ENCODE results near the gene LGR4.

The LGR4 gene

DNA sequence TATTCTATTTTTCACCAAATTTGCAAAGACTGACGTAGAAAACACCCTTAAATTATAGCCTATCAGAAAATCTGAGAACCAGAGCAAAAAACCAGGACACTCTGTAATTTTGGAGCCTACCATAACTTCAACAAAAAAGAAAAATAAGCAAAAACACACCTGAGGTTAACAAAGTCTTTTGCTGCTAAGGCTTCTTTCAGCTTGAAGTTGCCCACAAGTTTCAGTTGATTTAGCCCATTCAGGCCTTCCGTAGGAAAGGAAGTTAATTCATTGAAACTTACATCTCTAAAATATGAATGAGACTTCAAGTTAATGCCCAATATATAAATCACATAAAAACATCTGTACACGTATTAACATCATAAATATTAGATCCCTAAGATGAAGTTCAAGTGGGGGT, 99.2 kb downstream of the LGR4 start:
- no peak for DNase-seq

DNA sequence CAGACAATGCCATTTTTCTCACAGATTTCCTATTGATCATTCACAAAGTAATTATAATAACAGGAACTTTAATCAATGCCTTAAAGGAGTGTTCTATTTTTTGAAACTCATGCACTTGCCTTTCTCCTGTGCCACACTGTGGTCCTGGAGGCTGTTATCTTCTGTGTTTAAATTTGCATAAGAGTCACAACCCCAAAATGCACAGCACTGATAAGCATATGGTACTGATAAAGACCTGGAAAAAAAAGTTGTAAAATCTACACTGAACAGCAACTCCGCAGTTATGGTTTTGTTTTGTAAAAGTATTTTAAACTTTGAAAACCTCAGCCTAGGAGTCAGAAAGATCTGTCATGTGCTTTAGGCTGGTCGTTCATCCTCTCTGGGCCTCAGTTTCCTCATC, 100.4 kb downstream of the LGR4 start:
- no peak for DNase-seq

DNA sequence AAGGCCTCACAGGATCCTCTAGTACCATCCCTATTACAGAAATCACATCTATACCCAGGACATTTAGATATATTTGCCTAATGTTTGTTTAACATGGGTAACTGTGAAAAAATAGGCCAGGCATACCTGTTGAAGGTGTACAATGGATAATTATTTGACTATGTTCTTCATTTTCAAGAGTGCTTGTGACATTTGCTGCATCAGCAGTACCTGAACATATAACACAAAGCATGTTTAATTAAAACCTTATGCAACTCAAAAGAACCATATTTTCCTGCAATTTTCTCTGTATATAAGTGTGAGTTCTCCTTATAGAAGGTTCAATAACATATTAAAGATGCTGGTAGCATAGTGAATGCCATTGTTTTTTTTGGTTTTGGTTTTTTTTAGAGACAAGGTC, 101.1 kb downstream of the LGR4 start:
- DNase-seq: no peak

DNA sequence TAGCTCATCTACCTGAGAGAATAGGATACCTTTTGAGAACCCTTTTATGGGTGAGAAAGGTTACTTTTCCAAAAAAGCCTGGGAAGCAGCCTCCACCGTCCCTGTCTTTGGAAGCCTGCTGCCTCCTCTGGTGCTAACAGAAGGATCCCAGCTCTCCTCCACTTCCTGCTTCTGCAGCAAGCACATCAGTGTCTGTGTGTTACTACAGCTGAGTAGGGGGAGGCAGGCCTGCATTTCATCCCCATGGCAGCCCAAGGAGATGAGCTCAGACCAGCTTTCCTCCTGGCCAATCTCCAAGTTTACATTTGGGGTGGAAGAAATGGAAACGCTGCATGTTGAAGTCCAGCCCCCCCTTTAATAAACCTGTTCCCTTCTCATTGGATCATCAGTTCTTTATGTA, 102.2 kb downstream of the LGR4 start:
- DNase-seq: no peak

DNA sequence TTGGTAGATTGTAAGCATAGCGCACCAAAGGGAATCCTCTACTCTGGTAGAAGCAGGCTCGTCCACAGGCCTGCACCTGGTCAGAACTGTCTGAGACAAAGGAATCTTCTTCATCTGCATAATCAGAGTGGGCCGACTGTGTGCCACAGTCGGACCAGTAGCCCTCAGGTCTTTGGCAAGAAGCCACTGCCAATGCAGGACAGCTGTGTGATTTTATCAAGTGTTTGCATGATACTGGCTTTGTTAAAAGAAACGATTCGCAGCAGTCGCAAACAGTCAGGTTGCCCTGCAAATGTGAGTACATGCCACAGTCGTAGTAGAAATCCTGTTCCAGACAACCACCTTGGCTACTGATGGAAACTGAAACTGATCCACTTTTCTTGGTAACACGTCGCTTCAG, 104.7 kb downstream of the LGR4 start:
- no peak for DNase-seq

DNA sequence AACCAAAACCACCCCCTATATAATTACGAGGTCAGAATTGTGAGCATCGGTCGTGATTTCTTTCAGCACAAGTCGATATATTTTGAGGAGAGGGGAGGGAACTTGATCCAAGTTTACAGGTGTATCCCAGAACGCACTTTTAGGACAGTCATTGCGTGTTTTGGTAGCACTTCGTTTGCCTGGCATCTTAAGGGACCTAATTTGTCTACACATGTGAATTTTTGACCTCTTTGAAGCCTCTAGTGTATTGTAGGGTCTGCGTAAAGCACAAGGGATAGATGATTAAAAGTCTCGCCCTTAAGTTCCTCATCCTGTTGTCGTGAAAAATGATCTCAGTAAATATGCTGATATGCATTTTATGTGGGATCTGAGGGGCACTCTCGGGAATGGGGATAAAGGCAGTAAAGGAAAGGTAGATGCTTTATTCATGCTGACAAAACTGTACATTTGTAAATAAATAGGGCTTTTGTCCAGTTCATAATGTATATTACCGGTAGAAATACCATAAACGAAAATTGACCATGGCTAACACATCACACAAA, 108.9 kb downstream of the LGR4 start:
- DNase-seq: no peak

DNA sequence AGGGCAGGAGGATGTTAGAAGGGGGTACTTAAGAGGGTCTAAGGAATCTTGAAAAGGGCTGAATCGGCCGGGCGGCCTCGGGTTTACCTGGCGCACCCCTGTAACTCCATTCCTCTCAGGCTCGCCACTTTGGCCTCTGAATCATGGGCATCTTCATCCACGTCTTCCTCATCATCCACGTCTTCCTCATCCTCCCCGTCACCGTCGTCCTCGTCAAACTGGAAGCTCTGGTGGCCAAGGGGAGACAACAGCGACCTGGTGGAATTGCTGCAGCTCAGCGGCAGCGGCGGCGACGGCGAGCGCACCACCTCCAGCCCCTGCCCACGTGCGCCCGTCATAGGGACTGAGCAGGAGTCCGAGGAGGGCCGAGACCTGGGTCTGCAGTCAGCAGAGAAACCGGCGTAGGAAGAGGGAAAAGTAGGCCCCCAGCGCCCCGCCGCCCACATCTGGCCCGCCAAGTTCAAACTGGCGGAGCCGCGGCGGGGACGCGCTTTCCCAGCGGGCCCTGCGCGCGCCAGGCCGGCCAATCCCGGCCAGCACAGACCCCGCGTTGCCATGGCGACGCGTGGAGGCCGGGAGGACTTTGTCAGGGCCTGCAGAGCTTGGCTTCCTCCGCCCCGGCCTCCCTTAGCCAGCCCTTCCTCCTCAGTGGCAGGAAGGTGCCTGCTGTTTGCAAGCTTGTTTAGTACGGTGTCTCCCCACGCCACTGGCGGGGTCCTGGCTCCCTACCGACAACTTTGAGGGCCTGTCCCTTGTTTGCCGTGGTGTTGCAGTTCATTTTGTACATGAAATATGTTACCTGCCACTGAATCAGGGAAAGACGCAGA, 109.6 kb downstream of the LGR4 start, which contains the start of gene CCDC34:
Gene CCDC34 (minus strand): TSS at position 467 of the 827 bp plus-strand sequence. CDS start 21 bp downstream, at position 446.
- DNase-seq: peak; percentile 81

DNA sequence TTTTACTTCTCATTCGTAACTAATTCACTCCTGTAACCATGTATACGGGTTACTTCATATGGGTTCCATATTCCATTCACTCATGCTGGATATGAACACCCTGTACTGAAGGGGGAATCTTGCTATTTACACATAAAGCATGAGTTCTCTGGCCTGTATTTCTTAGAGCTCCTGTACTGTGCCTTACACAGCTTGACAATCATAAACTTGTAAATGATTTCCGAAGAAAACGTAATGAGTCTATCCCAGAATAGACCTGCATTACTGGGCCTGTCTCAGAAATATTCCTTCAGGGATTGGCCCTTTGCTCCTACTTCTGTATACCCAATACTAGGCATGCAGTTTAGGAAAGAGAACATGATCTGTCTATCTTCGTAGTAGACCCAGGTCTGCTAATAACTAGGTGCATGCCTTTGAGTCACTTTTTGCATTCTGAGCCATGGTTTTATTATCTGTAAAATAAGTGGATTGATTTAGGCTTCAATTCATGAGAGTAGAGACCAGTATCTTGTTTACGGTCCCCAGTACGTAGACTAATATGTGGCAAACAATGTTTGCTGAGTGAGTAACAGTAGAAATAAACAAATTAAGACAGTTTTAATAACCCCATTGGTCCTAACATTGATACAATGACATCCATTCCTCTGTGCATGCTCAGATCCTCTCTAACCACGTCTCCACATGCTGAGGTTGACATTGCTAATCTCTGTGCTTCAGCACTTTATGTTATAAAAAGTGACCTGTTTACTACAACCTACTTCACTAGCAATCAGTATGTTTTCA, 110.8 kb downstream of the LGR4 start:
- no peak for DNase-seq

DNA sequence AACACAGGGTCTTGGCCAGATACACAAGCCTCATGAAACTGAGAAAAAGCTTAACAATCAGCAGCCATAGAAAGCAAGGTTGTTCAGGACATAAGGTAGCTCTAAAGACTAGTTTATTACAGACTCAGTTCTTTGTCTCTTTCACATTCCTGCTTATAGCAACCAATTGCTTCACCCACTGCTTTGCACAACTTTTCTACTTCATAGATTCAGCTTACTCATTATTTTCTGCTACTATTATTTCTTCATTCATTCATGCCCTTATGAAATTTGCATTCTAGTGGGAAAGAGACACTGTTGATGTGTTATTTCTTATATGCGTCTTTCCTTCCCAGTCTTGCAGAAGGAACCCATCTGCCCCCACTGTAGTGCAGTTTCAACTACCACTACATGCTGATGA, 114.3 kb downstream of the LGR4 start:
- DNase-seq: no peak

DNA sequence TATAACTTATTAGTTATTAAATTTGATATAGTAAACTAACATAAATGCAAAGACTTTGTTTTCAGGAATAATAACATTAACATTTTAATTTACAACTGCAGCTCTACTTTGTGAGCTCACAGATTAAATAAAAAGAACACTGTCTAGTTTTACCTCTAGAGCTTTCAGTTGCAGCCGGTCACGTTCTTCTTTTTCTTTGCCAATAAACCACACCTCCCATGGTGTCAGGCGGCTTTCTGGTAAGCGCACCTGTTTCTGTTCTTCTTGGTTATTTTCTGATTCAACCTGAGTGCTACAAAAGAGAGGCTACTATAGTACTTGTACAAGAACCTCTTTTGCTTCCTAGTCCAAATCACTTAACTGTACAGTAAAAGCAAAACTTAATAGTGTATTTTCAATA, 115.3 kb downstream of the LGR4 start:
- no peak for DNase-seq

DNA sequence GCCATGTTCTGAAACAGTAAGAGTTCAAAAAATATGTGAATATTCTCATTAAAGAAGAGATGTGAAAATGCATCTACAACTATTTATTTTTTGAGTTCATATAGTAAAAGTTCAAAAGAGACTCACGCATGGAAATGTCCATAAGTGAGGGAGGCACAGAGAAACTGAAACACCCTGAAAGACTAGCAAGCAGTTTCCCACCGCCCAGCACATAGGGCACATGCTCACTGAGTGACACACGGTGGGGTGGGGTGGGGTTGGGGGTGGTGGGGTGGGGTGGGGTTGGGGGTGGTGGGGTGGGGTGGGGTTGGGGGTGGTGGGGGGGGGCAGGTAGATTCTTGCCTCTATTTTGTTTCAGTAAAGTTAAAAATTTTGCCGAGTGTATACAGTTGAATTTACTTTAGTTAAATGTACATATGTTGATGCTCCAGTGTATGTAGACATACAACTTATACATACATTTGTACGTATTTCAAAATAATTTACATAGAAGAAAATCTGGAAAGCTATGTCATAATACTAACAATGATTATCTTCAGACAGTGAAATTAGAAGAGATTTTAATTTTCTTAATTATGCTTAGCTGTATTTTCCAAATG, 115.9 kb downstream of the LGR4 start:
- DNase-seq: no peak

DNA sequence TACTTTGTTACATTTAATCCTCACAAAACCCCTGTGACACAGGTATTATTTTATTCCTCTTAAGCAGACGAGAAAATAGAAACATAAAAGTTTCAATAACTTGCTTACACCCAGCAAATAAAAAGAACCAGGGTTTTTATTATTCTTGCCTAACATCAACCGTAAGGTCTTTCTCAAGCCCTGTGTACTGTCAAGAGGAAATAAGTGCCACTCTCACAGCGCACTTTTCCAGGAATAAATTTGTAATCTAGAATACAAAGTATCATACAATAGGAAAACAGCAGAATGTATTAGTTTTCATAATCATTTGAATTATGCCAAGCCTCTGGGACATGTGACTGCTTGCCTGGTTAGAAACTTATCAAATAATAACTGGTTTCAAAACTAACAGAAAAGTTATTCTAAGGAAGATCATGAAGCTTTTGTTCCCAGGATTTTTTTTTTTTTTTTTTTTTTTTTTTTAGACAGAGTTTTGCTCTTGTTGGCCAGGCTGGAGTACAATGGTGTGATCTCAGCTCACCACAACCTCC, 117.0 kb downstream of the LGR4 start:
- DNase-seq: no peak

DNA sequence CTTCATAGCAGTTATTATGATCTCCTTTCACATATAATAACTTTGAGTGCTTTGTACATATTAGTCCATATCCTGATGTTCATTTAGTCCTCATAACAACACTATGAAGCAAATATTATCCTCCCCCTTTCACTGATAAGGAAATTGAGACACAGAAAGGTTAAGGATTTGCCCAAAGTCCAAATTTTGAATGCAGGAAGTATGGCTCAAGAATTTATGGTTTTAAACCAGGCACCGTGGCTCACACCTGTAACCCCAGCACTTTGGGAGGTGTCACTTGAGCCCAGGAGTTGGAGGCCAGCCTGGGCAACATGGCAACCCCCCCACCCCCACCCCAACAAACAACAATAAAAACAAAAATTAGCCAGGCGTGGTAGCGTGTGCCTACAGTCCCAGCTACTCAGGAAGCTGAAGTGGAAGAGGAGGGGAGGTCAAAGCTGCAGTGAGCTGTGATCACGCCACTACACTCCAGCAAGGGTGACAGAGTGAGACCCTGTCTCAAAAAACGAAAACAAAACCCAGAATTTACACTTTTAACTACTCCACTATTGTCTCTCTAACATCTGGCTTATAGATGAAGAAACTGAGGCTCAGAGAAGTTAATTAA, 118.1 kb downstream of the LGR4 start:
- no peak for DNase-seq

DNA sequence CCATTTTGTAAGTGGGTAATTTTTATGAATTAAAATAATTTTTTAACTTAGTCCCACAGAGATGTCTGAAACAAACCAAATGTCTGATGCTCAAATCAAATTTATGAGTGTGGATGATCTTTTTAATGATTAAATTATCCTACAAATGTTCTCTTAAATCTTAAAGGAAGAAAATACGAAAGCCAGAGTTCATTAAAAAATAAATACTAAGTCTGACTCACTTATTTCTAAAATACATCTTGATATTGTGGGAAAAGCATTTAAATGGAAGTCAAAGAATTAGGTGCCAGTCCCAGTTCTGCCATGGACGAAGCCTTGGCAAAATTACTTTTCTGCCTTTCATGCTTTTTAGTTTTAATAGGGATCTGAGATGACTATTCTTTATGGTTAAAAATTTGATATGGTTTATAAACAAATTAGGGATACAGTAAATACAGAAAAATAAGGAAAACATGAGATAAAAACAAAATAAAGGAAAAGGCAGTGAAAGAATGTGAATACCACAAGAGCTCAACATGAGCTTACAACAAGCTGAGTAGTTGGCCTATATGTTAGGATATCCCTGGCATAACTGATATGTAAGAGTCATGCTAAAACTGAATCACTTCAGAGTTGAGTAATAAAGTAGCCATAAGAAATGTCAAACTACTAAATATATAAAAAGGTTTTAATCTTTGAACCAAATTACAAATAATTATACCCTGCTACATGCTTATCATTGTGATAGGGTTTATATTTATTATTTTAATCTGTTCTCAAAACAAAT, 118.8 kb downstream of the LGR4 start:
- DNase-seq: no peak

DNA sequence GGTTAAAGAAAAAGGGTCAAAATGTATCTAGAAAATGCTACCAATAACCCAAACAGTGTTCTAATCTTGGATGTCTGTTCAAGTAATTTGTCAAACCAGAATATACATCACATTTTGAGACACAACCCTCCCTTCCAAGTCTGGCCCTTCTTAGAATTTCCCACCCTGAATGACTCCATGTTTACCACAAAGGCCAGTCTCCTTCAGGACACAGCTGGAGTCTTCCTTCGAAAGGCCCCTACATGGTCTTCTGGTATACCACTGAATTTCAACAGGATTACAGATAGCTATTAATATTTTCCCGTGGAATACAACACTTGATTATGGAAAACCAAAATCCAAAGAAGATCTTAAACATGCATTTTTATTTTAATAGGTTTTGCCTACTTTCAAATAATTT, 119.8 kb downstream of the LGR4 start:
- no peak for DNase-seq

DNA sequence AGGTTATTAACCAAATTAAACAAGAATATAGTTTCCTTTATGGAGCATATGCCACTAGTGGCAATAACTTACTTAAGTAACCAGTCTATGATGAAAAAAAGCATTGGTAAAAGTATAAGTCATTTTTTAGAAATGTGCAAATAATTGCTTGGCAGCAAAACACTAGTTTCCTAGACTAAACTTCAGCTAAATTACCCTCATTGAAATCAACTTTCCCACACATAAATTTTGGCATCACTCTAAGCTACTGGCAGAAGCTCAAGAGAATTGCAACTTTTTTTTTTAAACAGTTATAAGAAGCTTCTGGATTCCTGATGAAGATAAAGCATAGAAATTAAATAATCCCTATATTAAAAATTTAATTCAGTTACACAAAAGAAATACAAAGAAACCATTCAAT, 122.1 kb downstream of the LGR4 start:
- DNase-seq: no peak

DNA sequence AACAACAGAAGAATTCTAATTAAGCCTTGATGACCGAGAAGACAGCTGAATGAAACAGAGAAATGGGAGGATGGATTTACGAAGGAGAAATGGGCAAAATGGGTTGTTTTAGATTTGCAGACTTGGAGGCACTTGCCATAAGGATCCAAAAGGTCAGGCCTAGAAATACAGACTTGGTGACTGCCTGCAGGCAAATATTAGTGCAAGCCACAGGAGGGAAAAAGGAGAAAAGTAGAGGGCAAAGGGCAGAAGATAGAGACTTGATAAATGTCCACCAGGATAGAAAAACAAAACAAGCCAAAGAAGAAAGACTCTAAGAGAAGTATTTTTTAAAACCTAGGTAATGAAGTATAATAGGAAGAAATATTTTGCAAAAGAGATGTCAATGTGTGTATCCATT, 122.7 kb downstream of the LGR4 start:
- no peak for DNase-seq

DNA sequence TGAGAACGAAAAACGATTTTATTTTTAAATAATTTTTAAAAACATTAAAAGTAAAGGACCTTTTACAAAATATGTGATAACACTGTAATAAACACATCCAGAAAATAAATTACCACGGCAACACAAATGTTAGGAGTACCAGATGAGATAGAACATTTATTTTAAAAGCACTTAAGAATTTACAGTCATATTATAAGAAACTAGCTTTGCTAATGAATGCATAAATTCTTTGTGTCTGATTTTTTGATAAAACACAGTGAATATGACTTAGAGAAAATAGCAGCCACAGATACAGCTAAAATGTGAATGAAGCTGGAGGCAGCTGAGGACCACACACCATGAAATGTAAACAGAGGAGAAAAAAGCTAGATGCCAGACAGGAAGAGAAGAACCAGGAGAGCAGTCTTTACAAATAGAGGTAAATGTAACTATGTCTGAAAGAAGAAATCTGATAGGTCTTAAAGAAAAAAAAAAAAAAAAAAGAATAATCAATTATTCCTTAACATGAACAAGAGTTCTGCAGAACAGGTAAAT, 124.2 kb downstream of the LGR4 start:
- no peak for DNase-seq

DNA sequence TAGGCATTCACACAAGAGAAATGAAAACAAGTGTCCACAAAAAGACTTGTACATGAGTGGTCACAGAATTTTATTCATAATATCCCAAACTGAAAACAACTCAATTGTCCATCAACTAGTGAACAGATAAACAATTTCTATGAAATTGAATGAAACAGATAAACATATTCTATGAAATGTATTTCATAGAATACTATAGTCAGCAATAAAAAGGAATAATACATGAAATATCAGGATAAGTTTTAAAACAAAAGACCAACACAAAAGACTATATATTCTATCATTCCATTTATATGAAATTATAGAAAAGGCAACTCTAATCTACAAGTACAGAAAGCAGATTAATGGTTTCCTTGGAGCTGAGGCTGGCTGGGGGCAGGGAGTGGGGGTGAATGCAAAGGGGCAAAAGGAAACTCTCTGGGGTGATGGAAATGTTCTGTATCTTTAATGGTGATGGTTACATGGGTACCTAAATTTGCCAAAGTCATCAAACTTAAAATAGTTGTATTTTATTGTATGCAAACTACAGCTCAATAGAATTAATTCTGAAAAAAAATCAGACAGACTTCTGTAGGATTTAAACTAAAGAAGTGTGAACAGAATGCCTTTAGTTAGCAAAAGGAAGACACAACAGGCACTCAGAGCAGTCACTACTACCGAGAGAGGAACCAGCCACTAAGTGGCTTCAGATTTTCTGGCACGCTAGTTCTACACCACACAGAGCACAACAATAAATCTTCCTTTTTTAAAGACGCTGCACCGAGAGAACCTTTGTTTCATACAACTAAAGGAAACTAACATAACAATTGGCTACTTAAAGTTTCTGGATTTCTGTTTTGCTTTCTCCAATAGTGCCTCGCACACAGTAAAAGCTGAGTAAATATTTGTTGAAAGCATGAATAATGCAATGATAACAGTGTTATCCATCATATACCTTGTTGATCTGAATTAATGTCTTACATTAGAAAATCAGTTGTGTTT, 124.9 kb downstream of the LGR4 start:
- no peak for DNase-seq

DNA sequence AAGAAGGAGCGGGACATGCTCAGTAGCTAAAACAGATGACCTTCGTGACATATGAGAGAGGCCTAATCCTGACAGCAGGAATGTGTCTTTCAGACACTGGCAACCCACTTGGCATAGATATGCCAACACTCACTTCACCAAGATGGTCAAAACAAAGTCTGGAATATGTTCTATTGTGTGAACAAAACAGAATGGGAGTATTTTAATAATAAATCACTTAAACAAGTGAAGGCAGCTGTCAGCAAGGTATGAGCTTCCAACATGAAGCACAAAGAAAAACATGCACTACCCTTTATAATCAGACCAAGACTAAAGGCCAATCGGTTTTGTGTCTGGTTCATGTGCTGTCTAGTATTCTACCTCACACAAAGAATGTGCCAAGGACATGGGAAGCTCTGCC, 132.6 kb downstream of the LGR4 start:
- DNase-seq: no peak
